ENCODE data around the gene RPUSD1. TPM values are rescaled to one million over a fixed set of nuclear protein-coding genes. Genes with fewer than 3 reads are reported as not detected.

Gene RPUSD1
- total RNA-seq, 1 experiment from 2014 or later = 72.6 TPM

DNA sequence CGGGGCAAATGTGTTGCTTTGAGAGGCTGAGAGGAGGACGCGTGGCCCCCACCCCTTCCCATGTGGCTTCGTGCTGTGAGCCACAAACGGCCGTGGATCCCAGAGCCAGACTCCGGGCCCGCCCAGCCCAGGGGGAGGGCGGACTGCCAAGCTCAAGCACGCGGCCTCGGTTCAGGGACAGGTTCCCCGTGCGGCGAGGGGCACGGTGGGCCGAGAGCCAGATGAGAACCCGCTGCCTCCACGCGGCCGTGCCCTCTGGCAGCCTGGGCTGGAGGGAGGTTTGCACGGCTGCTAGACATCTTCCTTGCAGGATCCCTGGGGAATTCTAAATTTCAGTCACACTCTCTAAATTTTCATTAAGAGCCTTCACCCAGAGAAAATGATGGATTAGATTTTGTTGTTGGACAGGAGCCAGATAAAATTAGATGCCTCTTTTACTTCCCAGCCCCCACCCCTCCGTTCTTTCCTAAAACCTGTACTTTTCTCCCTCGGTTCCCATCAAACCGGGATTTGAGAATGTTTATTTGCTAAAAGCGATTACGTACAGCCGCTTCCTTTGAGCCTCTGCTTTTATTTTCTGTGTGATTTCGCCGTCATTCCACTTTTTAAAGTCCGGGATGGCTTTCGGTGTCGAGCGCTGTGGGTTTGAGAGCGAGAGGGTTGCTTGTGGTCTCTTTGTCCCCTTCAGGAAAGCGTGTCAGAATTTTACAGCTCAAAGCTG, 37.3 kb upstream of the RPUSD1 start:
- Histone ChIP-seq H3K36me3 (ENCODE audit: low read depth, low read length) (no peaks in the 10 kb centered on the region), H3K4me3 (ENCODE audit: low read length) (no peak overlapping the region), H3K9me3 (ENCODE audit: low read length) (no peaks in the 10 kb centered on the region), H3K4me1 (ENCODE audit: insufficient read depth, low read length) (no peaks in the 10 kb centered on the region), H3K27me3 (ENCODE audit: low read length) (no peaks in the 10 kb centered on the region), H3K79me2 (ENCODE audit: low read length) (no peaks in the 10 kb centered on the region), H3K4me2 (ENCODE audit: low read length) (no peak overlapping the region), H3K9me2 (replicated peaks; ENCODE audit: low read length) (no peaks in the 10 kb centered on the region), H3K27ac (ENCODE audit: low read length) (no peak overlapping the region), H3F3A (ENCODE audit: low read length, unreplicated experiment) (no peaks in the 10 kb centered on the region), H3K9ac (ENCODE audit: low read length) (no peak overlapping the region), H4K20me1 (ENCODE audit: low read length) (no peaks in the 10 kb centered on the region), H2AFZ (ENCODE audit: low read length) (peak overlapping the region; percentile 57)
- intact Hi-C loops (cut with micrococcal nuclease) = no loop called here
- ChIA-PET POLR2A (ENCODE audit: unreplicated experiment) (no interaction called here), CTCF (no interaction called here)
- DNase-seq (no peak), ATAC-seq (no peak)
- no TSS peak for BruUV-seq (replicated peaks)
- TF ChIP-seq, protein P1, sequence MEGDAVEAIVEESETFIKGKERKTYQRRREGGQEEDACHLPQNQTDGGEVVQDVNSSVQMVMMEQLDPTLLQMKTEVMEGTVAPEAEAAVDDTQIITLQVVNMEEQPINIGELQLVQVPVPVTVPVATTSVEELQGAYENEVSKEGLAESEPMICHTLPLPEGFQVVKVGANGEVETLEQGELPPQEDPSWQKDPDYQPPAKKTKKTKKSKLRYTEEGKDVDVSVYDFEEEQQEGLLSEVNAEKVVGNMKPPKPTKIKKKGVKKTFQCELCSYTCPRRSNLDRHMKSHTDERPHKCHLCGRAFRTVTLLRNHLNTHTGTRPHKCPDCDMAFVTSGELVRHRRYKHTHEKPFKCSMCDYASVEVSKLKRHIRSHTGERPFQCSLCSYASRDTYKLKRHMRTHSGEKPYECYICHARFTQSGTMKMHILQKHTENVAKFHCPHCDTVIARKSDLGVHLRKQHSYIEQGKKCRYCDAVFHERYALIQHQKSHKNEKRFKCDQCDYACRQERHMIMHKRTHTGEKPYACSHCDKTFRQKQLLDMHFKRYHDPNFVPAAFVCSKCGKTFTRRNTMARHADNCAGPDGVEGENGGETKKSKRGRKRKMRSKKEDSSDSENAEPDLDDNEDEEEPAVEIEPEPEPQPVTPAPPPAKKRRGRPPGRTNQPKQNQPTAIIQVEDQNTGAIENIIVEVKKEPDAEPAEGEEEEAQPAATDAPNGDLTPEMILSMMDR (conservative IDR thresholded peaks at IDR 0.05; ENCODE audit: low read depth, low read length) = no peak
- TF ChIP-seq EZH2phosphoT487 (IDR thresholded peaks at IDR 0.05; ENCODE audit: borderline replicate concordance, low read length) (no peak), EZH2 (IDR thresholded peaks at IDR 0.05; ENCODE audit: low read length, unreplicated experiment) (no peak)

DNA sequence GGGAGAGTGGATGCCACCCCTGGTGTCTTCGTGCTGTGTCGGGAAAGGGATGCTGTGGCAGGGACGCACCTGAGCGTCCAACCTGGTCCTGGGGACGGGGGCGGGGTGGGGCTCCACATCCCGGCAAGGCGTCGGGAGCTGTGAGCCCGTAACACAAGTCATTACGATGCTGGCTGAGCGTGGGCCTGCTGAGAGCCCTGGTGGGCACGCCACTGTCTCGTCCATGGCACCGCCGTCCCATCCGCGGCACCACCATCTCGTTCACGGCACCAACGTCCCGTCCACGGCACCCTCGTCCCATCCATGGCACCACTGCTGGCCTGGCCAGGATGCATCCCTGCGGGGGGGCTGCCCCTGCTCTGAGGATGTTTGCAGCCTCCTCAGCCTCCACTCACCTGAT, 36.4 kb upstream of the RPUSD1 start:
- H3K79me2 ChIP-seq (ENCODE audit: low read length) = no peaks in the 10 kb centered on the region
- H3K9ac ChIP-seq (ENCODE audit: low read length) = no peak overlapping the region
- H2AFZ ChIP-seq (ENCODE audit: low read length) = no peak overlapping the region
- CTCF ChIA-PET = no interaction called here
- H3K4me3 ChIP-seq (ENCODE audit: low read length) = no peak overlapping the region
- no peaks in the 10 kb centered on the region for H3K9me3 ChIP-seq (ENCODE audit: low read length)
- no peaks in the 10 kb centered on the region for H3K4me1 ChIP-seq (ENCODE audit: insufficient read depth, low read length)
- no peak overlapping the region for H3K4me2 ChIP-seq (ENCODE audit: low read length)
- ATAC-seq = no peak
- H3F3A ChIP-seq (ENCODE audit: low read length, unreplicated experiment) = no peaks in the 10 kb centered on the region
- H4K20me1 ChIP-seq (ENCODE audit: low read length) = no peaks in the 10 kb centered on the region
- intact Hi-C loops (cut with micrococcal nuclease) = no loop called here
- no peaks in the 10 kb centered on the region for H3K36me3 ChIP-seq (ENCODE audit: low read depth, low read length)
- TF ChIP-seq, protein P1 (conservative IDR thresholded peaks at IDR 0.05; ENCODE audit: low read depth, low read length) = no peak
- TF ChIP-seq EZH2 (IDR thresholded peaks at IDR 0.05; ENCODE audit: low read length, unreplicated experiment) = no peak
- TF ChIP-seq EZH2phosphoT487 (IDR thresholded peaks at IDR 0.05; ENCODE audit: borderline replicate concordance, low read length) = no peak
- BruUV-seq (replicated peaks) = no TSS peak
- H3K9me2 ChIP-seq (replicated peaks; ENCODE audit: low read length) = no peaks in the 10 kb centered on the region
- POLR2A ChIA-PET (ENCODE audit: unreplicated experiment) = no interaction called here
- DNase-seq = no peak
- no peak overlapping the region for H3K27ac ChIP-seq (ENCODE audit: low read length)
- H3K27me3 ChIP-seq (ENCODE audit: low read length) = no peaks in the 10 kb centered on the region

DNA sequence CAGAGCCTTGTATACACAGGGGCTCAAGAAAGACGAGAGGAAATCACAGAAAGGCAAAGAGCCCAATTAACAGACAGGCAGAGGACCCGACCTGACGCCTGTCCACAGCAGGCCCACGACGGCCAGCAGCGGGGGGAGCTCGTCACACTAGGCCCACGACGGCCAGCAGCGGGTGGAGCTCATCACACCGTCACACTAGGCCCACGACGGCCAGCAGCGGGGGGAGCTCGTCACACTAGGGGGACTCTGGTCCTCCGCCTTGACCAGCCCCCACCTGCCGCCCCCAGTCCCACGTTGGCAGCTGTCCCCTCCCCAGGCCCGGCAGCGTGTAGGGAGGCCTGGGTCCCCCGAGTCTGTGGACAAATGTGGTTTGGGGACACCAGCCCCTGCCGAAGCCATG, 36.0 kb upstream of the RPUSD1 start:
- Histone ChIP-seq H3K27me3 (ENCODE audit: low read length) (no peaks in the 10 kb centered on the region), H3K9me2 (replicated peaks; ENCODE audit: low read length) (no peaks in the 10 kb centered on the region), H3K27ac (ENCODE audit: low read length) (no peak overlapping the region), H3K4me3 (ENCODE audit: low read length) (no peak overlapping the region), H3K9me3 (ENCODE audit: low read length) (no peaks in the 10 kb centered on the region), H3K9ac (ENCODE audit: low read length) (no peak overlapping the region), H3F3A (ENCODE audit: low read length, unreplicated experiment) (no peaks in the 10 kb centered on the region), H2AFZ (ENCODE audit: low read length) (no peak overlapping the region), H3K36me3 (ENCODE audit: low read depth, low read length) (no peaks in the 10 kb centered on the region), H4K20me1 (ENCODE audit: low read length) (no peaks in the 10 kb centered on the region), H3K4me1 (ENCODE audit: insufficient read depth, low read length) (no peaks in the 10 kb centered on the region), H3K79me2 (ENCODE audit: low read length) (no peaks in the 10 kb centered on the region), H3K4me2 (ENCODE audit: low read length) (no peak overlapping the region)
- CTCF ChIA-PET = no interaction called here
- TF ChIP-seq EZH2 (IDR thresholded peaks at IDR 0.05; ENCODE audit: low read length, unreplicated experiment) = no peak
- no peak for TF ChIP-seq EZH2phosphoT487 (IDR thresholded peaks at IDR 0.05; ENCODE audit: borderline replicate concordance, low read length)
- TF ChIP-seq, protein P1 (conservative IDR thresholded peaks at IDR 0.05; ENCODE audit: low read depth, low read length) = no peak
- BruUV-seq (replicated peaks) = no TSS peak
- intact Hi-C loops (cut with micrococcal nuclease) = no loop called here
- no peak for DNase-seq
- POLR2A ChIA-PET (ENCODE audit: unreplicated experiment) = no interaction called here
- no peak for ATAC-seq

All from PC-3 (cell line).